IgD-negative memory B cell (primary cell): ENCODE measurements around the gene RASGRP1. TPM values are rescaled to one million over a fixed set of nuclear protein-coding genes. Genes with fewer than 3 reads are reported as not detected.
A peak's percentile ranks its signal among the peaks of the same experiment; 100 is the strongest.

ENCODE experiments used
- H3K27ac Mint-ChIP-seq, 3 donors: one replicate each; pipeline ENCODE4 v1.8.0; 2020 to 2022; ENCODE audit warnings: mild to moderate bottlenecking in 3 of 3, mixed read lengths in 3 of 3, moderate library complexity in 1 of 3
- H3K27me3 Mint-ChIP-seq: one replicate; pipeline ENCODE4 v1.8.0; 2021; ENCODE audit warnings: mixed read lengths
- H3K36me3 Mint-ChIP-seq: one replicate; pipeline ENCODE4 v1.8.0; 2020; ENCODE audit warnings: mild to moderate bottlenecking, mixed read lengths
- H3K4me1 Mint-ChIP-seq, 3 donors: one replicate each; pipeline ENCODE4 v1.8.0; 2020 to 2022; ENCODE audit warnings: mixed read lengths in 3 of 3, mild to moderate bottlenecking in 1 of 3
- H3K4me3 Mint-ChIP-seq, 4 donors: one replicate each; pipeline ENCODE4 v1.8.0; 2020 to 2022; ENCODE audit warnings: mild to moderate bottlenecking in 4 of 4, mixed read lengths in 4 of 4, moderate library complexity in 3 of 4
- H3K9me3 Mint-ChIP-seq, 3 donors: one replicate each; pipeline ENCODE4 v1.8.0; 2020 to 2021; ENCODE audit warnings: mixed read lengths in 3 of 3, mild to moderate bottlenecking in 1 of 3
- polyA plus RNA-seq: library from polyadenylated mRNA; unstranded; fragments of 300-500 nt; fragmentation: Illumina TruSeq; gene quantifications from one replicate; pipeline ENCODE4 v1.2.3, GENCODE V29; 2021

Gene RASGRP1
- polyA plus RNA-seq, 1 donor from 2014 or later, result 32.6 TPM

- no peaks in the 10 kb centered on the region for H3K27me3 Mint-ChIP-seq
- H3K9me3 Mint-ChIP-seq, result no peaks in the 10 kb centered on the region
- peak overlapping the region in 1 of 4 donors; percentile 37 for H3K4me3 Mint-ChIP-seq
- H3K36me3 Mint-ChIP-seq, result peaks cover 11% of the 10 kb centered on the region
- peaks cover 8 to 11% (median 10%) of the 10 kb centered on the region in 3 donors for H3K4me1 Mint-ChIP-seq
- H3K27ac Mint-ChIP-seq, result no peak overlapping the region
Observed at GRCh38 chr15:38517312-38517975, 47.2 kb downstream of the RASGRP1 start.

DNA sequence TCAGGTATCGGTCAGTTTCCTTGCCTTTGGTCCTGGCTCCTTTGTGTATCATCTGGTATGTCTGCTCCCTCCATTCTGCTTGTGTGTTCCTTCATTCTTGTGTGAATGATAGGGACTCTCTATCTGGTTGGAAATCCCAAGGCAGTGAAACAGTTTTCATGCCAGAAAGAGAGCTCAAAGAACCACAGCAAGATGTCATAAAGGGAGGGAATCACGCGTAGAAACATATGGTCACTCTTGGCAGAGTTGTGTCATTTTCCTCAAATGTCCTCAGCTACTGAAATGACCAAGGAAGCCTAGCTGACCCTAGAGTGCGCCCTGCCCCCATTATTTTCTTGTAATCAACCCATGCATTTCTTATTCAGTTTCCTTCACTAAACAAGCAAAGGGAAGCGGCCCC, 48.0 kb downstream of the RASGRP1 start:
- Mint-ChIP-seq H3K27ac (peak overlapping the region in 1 of 3 donors; percentile 7), H3K36me3 (peaks cover 11% of the 10 kb centered on the region), H3K9me3 (no peaks in the 10 kb centered on the region), H3K4me1 (peaks cover 8 to 11% (median 10%) of the 10 kb centered on the region in 3 donors), H3K27me3 (no peaks in the 10 kb centered on the region), H3K4me3 (no peak overlapping the region)

- Mint-ChIP-seq H3K4me1 (peaks cover 8 to 11% (median 10%) of the 10 kb centered on the region in 3 donors), H3K27ac (peak overlapping the region; percentile 51 to 91 (median 76)), H3K4me3 (peak overlapping the region in 1 of 4 donors; percentile 56), H3K9me3 (no peaks in the 10 kb centered on the region), H3K36me3 (peaks cover 14% of the 10 kb centered on the region), H3K27me3 (no peaks in the 10 kb centered on the region)
Observed at GRCh38 chr15:38514601-38515000, 50.0 kb downstream of the RASGRP1 start.

DNA sequence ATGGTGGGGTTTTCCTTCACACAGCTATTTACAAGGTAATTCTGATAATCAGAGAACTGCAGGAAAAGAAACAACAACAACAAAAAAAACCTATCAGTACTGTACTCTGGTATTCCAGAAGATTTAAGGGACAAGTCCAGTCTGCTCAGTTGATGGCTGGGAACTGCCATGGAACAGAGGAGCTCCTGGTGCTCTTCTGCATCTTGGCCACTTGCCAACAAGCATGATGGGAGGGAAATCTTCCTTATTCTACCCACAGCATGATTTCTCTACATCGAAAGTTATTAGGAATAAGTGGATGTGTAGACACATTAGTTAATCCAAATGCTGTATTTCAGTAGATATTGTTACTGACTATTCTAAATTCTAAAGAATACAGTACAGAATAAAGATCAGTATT, 51.7 kb downstream of the RASGRP1 start:
- peaks cover 14% of the 10 kb centered on the region for H3K36me3 Mint-ChIP-seq
- H3K4me3 Mint-ChIP-seq, result no peak overlapping the region
- no peaks in the 10 kb centered on the region for H3K9me3 Mint-ChIP-seq
- H3K4me1 Mint-ChIP-seq, result peaks cover 8 to 14% (median 10%) of the 10 kb centered on the region in 3 donors
- no peaks in the 10 kb centered on the region for H3K27me3 Mint-ChIP-seq
- no peak overlapping the region for H3K27ac Mint-ChIP-seq

DNA sequence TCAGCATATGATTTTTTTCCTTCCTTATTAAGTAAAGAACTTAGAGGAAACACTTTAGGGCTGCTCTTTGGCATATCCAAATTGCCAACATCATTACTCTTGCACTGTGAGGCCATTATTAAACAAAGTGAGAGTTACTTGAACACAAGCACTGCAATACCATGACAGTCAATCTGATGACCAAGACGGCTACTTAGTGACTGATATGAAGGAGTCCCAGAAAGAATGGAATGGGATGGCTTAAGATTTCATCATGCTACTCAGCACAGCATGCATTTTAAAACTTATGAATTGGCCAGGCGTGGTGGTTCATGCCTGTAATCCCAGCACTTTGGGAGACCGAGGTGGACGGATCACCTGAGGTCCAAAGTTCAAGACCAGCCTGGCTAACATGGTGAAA, 55.5 kb downstream of the RASGRP1 start:
- H3K9me3 Mint-ChIP-seq, result no peaks in the 10 kb centered on the region
- peaks cover 0 to 2% (median 0%) of the 10 kb centered on the region in 3 donors for H3K4me1 Mint-ChIP-seq
- no peak overlapping the region for H3K4me3 Mint-ChIP-seq
- no peak overlapping the region for H3K27ac Mint-ChIP-seq
- H3K27me3 Mint-ChIP-seq, result no peaks in the 10 kb centered on the region
- H3K36me3 Mint-ChIP-seq, result peaks cover 12% of the 10 kb centered on the region

DNA sequence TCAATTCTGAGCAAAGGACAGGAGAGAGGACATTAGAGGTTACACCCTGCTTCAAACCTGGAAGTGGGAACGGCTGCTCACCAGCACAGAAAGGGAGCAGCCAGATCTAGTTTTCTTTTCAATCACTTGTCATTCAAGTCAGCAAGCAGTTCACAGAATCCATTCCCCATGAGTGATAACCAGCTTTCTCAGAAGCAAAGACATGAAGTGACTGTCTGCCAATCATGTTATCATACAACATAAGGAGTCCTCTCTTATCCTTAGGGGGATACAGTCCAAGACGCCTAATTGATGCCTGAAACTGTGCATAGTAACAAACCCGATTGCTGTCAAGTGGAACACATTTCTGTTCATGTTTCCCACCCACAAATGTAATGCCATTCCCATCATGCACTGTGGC, 56.0 kb downstream of the RASGRP1 start:
- Mint-ChIP-seq H3K36me3 (peaks cover 10% of the 10 kb centered on the region), H3K9me3 (no peaks in the 10 kb centered on the region), H3K27me3 (no peaks in the 10 kb centered on the region), H3K4me3 (no peak overlapping the region), H3K4me1 (peaks cover 0 to 2% (median 0%) of the 10 kb centered on the region in 3 donors), H3K27ac (peak overlapping the region in 1 of 3 donors; percentile 59)

GRCh38 chr15:38507570-38507969, 57.0 kb downstream of the RASGRP1 start:
- peaks cover 0 to 2% (median 0%) of the 10 kb centered on the region in 3 donors for H3K4me1 Mint-ChIP-seq
- no peaks in the 10 kb centered on the region for H3K27me3 Mint-ChIP-seq
- H3K27ac Mint-ChIP-seq, result peak overlapping the region in 2 of 3 donors; percentile 79 to 86
- peaks cover 3% of the 10 kb centered on the region for H3K36me3 Mint-ChIP-seq
- no peaks in the 10 kb centered on the region for H3K9me3 Mint-ChIP-seq
- H3K4me3 Mint-ChIP-seq, result no peak overlapping the region

GRCh38 chr15:38506997-38507396, 57.6 kb downstream of the RASGRP1 start:
- H3K9me3 Mint-ChIP-seq, result no peaks in the 10 kb centered on the region
- no peak overlapping the region for H3K4me3 Mint-ChIP-seq
- H3K27ac Mint-ChIP-seq, result peak overlapping the region in 1 of 3 donors; percentile 86
- H3K4me1 Mint-ChIP-seq, result peaks cover 0 to 2% (median 0%) of the 10 kb centered on the region in 3 donors
- no peaks in the 10 kb centered on the region for H3K27me3 Mint-ChIP-seq
- H3K36me3 Mint-ChIP-seq, result peaks cover 3% of the 10 kb centered on the region

DNA sequence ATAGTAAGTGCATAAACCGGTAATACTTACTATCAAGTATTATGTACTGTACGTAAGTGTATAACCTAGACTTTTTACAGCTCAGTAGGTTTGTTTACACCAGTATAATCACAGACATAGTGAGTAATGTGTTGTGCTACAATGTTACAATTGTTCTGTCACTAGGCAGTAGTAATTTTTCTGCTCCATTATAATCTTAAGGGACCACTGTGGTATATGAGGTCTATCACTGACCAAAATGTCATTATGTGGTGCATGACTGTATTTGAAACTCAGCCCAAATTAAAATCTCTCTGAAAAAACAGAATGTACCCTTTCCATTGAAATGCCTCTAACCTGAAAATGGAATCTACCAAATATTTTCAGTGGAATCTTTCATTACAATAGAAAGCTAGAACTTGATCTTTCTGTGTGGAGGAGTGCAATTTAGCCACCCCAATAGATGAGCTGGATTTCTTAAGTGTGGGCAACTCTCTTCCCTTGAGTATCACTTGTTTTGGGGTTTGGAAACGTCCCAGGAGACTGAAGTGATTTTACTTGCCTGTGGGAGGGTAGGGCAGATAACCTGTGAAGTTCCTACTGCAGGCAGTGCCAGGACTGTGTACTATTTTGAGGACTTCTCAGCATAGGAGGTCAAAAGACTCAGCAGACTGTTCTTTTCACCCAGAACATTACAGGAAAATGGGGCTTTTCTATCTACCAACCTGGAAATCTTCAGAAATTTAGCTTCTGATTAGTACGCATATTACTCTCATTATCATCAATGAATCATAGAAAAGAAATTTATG, 59.7 kb downstream of the RASGRP1 start:
- Mint-ChIP-seq H3K27me3 (no peaks in the 10 kb centered on the region), H3K4me1 (peaks cover 0 to 2% (median 0%) of the 10 kb centered on the region in 3 donors), H3K36me3 (peaks cover 11% of the 10 kb centered on the region), H3K4me3 (no peak overlapping the region), H3K27ac (no peak overlapping the region), H3K9me3 (no peaks in the 10 kb centered on the region)

- H3K27me3 Mint-ChIP-seq, result no peaks in the 10 kb centered on the region
- H3K27ac Mint-ChIP-seq, result no peak overlapping the region
- no peak overlapping the region for H3K4me3 Mint-ChIP-seq
- peaks cover 13% of the 10 kb centered on the region for H3K36me3 Mint-ChIP-seq
- no peaks in the 10 kb centered on the region for H3K9me3 Mint-ChIP-seq
- H3K4me1 Mint-ChIP-seq, result peaks cover 0 to 2% (median 0%) of the 10 kb centered on the region in 3 donors
Observed at GRCh38 chr15:38503496-38503895, 61.1 kb downstream of the RASGRP1 start.

DNA sequence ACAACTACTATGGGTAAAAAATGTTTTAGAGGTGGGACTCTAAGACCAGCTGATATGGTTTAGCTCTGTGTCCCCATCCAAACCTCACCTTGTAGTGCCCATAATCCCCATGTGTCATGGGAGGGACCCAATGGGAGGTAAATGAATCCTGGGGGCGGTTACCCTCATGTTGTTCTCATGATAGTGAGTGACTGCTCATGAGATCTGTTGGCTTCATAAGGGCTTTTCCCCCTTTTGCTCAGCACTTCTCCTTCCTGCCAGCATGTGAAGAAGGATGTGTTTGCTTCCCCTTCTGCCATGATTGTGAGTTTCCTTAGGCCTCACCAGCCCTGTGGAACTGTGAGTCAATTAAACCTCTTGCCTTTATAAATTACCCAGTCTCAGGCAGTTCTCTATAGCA, 65.0 kb downstream of the RASGRP1 start:
- Mint-ChIP-seq H3K27me3 (no peaks in the 10 kb centered on the region), H3K4me1 (peaks cover 0 to 3% (median 0%) of the 10 kb centered on the region in 3 donors), H3K27ac (no peak overlapping the region), H3K4me3 (no peak overlapping the region), H3K9me3 (no peaks in the 10 kb centered on the region), H3K36me3 (peaks cover 13% of the 10 kb centered on the region)

GRCh38 chr15:38496151-38496550, 68.5 kb downstream of the RASGRP1 start:
- H3K27ac Mint-ChIP-seq, result peak overlapping the region in 2 of 3 donors; percentile 2 to 16
- peaks cover 12% of the 10 kb centered on the region for H3K36me3 Mint-ChIP-seq
- H3K4me3 Mint-ChIP-seq, result no peak overlapping the region
- H3K4me1 Mint-ChIP-seq, result peaks cover 0 to 3% (median 0%) of the 10 kb centered on the region in 3 donors
- no peaks in the 10 kb centered on the region for H3K27me3 Mint-ChIP-seq
- H3K9me3 Mint-ChIP-seq, result no peaks in the 10 kb centered on the region

- no peak overlapping the region for H3K27ac Mint-ChIP-seq
- peaks cover 3% of the 10 kb centered on the region for H3K36me3 Mint-ChIP-seq
- H3K4me1 Mint-ChIP-seq, result peaks cover 0 to 3% (median 2%) of the 10 kb centered on the region in 3 donors
- no peaks in the 10 kb centered on the region for H3K9me3 Mint-ChIP-seq
- no peaks in the 10 kb centered on the region for H3K27me3 Mint-ChIP-seq
- no peak overlapping the region for H3K4me3 Mint-ChIP-seq
Observed at GRCh38 chr15:38490242-38490922, 74.2 kb downstream of the RASGRP1 start.

GRCh38 chr15:38487378-38487777, 77.2 kb downstream of the RASGRP1 start:
- Mint-ChIP-seq H3K9me3 (no peaks in the 10 kb centered on the region), H3K36me3 (no peaks in the 10 kb centered on the region), H3K4me1 (peaks cover 0 to 5% (median 3%) of the 10 kb centered on the region in 3 donors), H3K27ac (peak overlapping the region in 1 of 3 donors; percentile 48), H3K4me3 (no peak overlapping the region), H3K27me3 (no peaks in the 10 kb centered on the region)

GRCh38 chr15:38486936-38487335, 77.7 kb downstream of the RASGRP1 start:
- H3K27ac Mint-ChIP-seq, result peak overlapping the region in 1 of 3 donors; percentile 80
- H3K4me3 Mint-ChIP-seq, result no peak overlapping the region
- H3K36me3 Mint-ChIP-seq, result no peaks in the 10 kb centered on the region
- H3K4me1 Mint-ChIP-seq, result peaks cover 0 to 7% (median 5%) of the 10 kb centered on the region in 3 donors
- no peaks in the 10 kb centered on the region for H3K9me3 Mint-ChIP-seq
- H3K27me3 Mint-ChIP-seq, result no peaks in the 10 kb centered on the region
